Esophagus squamous epithelium (tissue), 4 donors: ENCODE data around the gene MYZAP.

Source experiments
- POLR2A ChIP-seq, 4 donors: fragments of 450-650 bp; IDR thresholded peaks; one replicate each; pipeline ENCODE4 v1.6.1; 2017; ENCODE audit warnings: antibody characterized with exemption in 4 of 4, mild to moderate bottlenecking in 4 of 4, moderate library complexity in 3 of 4
- TF ChIP-seq, protein P1 (sequence below), 6 experiments: fragments of 450-650 bp in 4 of 6; fragments of 200-600 bp in 2 of 6; sonication (generic) in 2 of 6; IDR thresholded peaks; one replicate each; pipeline ENCODE4 v1.5.1; 2016 to 2019; ENCODE audit warnings: antibody characterized with exemption in 6 of 6, mild to moderate bottlenecking in 4 of 6, moderate library complexity in 4 of 6

DNA sequence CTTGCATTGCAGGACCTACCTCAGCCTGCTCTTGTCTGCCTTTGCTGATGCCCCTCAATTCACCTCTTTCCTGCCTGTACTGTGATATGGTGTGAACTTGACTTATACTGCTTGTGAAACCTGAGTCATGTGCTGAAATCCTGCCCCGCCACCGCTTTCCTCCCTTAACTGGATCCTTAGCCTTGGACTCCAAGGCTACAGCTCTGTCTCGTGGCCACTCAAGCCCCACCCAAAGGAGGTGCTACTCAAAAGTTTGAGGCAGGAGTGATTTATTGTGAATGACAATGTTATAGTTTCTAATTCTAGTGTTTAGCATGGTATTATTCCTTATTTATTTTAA lies 56.1 kb downstream of the MYZAP start:
- TF ChIP-seq, protein P1, sequence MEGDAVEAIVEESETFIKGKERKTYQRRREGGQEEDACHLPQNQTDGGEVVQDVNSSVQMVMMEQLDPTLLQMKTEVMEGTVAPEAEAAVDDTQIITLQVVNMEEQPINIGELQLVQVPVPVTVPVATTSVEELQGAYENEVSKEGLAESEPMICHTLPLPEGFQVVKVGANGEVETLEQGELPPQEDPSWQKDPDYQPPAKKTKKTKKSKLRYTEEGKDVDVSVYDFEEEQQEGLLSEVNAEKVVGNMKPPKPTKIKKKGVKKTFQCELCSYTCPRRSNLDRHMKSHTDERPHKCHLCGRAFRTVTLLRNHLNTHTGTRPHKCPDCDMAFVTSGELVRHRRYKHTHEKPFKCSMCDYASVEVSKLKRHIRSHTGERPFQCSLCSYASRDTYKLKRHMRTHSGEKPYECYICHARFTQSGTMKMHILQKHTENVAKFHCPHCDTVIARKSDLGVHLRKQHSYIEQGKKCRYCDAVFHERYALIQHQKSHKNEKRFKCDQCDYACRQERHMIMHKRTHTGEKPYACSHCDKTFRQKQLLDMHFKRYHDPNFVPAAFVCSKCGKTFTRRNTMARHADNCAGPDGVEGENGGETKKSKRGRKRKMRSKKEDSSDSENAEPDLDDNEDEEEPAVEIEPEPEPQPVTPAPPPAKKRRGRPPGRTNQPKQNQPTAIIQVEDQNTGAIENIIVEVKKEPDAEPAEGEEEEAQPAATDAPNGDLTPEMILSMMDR (IDR thresholded peaks at IDR 0.05), result no peak
- TF ChIP-seq POLR2A (IDR thresholded peaks at IDR 0.05), result no peak
